Left forelimb (tissue), 1 donor: ENCODE measurements around the gene MAPKAP1.
"Not testable (repeated sequence)": the region's sequence is repeated elsewhere in the genome, so short reads cannot be mapped to it uniquely, and the experiment has no call there.

ENCODE experiments used
- DNase-seq: peaks from one replicate; pipeline ENCODE4 v3.0.0-alpha.2; 2018; ENCODE audit warnings: low spot score

Gene MAPKAP1

DNA sequence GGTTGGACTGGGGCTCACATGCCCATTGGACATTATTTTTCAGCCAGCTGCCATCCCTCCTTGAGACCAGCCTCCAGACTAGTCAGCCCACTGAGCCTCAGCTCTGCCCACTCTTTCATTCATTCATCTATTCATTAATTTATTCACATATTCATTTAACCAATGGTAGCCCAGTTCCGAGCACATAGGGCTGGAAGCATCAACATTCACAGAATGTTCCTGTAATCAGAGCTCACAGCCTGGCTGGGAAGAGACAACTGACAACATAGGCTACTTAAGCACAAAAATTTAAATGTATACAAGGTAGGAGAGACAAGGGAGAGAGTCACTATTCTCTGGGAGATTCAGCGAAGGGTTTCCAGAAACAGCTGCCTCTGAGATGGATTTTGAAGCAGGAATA lies 23.2 kb upstream of the MAPKAP1 start:
- DNase-seq: no peak

DNA sequence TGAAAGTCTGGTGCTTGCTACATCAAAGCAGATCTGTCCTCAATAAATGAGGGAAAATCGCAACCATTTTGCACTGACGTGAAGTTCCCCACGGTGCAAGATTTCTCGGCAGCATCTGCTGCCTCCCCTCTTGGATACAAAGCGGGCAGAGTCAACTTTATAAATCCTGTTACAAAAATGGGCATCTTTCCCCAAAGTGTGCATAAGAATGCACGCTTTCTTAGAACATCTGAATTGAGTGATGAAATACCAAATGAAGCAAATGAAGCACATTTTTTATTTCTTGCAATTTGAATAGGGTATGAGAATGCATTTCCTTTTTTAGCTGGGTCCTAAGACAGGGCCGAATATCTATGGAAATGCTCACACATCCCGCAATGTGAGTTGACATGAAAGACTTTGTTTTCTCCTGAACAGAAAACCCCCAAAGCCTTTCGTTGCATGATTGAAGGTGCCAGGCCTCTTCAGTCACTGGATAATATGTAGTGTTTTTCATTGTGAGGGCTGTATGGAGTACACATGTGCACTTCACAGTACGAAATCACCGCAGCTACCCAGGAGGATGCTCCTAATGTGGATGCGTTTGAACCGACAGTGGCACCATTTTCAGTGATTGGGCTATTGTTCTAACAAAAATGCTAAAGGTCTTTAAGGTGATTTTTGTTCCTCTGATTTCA lies 19.6 kb upstream of the MAPKAP1 start:
- no peak for DNase-seq

DNA sequence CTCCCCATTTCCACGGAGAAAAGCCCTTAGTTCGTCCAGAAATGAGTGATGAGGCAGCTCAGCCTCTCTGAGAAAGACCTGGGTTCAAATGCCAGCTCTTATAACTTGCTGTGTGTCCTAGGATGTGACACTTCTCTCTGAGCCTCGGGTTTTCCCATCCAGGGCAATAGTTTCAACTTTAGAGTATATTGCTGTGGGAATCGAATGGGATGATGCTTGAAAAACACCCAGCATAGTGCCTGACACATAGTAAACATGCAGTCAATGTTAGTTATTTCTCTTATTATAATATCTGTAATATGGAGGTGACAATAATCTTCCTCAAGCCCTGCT lies 430 bp upstream of the MAPKAP1 start:
- no peak for DNase-seq

DNA sequence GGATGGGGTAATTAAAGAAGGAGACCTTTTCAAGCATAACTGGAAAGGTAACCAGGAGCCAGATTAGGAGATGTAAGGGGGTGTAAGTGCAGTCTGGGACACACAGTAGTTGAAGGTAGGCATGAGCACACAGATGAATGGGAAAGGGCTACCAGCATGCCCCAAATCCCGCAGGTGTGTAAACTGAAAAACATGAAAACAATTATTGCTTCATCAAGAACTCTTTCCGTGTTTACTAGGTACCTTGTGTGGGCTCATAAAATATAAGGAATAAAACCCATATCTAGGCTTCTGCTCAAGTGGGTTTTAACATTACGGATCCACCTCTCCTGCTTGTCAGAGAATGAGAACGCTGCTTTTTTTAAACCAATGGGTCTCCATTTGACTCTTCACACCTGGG lies 1.1 kb downstream of the MAPKAP1 start:
- DNase-seq: no peak

DNA sequence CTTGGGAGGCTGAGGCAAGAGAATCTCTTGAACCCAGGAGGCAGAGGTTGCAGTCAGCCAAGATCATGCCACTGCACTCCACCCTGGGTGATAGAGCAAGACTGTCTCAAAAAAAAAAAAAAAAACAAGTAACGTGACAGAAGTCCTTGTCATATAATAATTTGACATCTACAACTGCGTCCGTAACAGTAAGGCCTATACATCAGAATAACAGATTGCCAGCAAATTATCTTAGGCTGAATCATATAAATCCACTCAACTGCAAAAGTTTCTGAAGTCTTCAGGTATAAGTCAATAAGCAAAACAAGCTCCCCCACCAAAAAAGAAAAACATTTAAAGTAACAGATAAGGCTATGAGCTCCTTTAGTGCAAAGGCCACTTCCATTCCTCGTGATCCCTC lies 3.3 kb downstream of the MAPKAP1 start:
- DNase-seq: no peak

DNA sequence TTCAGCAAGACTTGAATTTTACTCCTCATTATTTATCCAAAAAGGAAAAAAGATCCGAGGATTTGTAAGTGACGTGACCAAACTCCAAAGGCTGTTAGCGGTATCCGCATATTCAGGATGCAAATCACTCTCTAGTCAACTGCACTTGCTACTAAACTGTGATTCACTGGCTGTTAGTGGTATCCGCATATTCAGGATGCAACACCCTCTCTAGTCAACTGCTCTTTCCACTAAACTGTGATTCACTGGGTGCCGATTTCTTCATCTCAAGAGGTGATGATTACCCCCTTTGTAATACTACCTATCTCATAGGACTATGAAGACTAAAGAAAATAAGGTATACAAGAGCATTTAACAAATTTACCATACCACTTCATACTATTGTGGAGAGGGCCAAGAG lies 5.7 kb downstream of the MAPKAP1 start:
- DNase-seq: no peak

DNA sequence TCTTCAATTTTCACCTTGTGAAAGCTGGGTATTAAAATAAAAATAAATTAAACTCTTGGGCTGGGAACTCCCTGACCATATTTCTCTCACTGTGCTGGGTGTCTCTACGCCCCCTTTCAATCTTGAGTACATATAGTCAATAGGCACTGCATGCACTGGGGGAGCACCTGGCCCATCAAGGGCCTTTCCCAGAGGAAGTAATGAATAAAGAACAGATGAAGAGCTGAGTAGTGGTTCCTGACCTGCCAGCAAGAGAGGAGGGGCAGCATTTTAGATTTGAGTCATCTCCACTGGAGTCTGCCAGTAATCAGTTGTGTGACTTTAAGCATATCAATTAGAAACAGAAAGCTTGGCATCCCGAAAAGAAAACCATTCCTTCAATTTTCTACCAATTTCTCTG lies 6.2 kb downstream of the MAPKAP1 start:
- no peak for DNase-seq

DNA sequence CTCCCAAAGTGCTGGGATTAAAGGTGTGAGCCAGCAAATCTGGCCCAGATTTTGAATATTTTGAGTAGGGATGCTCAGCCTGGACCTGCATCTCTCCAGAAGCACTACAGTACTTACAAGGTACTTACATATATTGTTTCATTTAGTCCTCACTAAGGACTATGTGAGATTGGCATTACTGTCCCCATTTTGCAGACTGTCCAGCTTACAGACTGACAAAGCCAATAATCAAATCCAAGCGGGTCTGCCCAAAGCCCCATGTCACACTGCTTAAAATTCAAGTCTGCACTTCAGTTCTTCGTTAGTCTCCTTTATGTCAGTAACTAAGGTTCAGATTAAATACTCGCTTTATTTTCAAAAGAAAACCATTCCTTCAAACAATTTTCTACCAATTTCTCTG lies 7.1 kb downstream of the MAPKAP1 start:
- DNase-seq: no peak

DNA sequence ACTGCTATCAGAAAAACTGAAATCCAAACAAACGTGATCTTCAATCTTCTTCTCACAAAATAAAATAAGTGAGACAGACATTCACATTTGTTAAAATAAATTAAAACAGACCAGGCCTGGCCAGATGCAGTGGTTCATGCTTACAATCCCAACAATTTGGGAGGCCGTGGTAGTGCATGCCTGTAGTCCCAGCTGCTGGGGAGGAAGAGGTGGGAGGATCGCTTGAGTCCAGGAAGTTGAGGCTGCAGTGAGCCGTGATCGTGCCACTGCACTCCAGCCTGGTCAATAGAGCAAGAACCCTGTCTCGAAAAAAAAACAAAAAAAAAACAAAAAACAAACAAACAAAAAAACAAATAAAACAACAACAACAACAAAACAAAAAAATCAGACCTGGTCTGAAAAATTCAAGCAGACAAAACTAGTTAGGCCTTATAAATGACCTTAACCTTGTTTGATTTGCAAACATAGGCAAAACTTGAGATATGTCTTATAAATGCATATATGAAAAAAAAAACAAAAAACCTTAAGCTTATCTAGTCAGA lies 10.8 kb downstream of the MAPKAP1 start:
- no peak for DNase-seq

DNA sequence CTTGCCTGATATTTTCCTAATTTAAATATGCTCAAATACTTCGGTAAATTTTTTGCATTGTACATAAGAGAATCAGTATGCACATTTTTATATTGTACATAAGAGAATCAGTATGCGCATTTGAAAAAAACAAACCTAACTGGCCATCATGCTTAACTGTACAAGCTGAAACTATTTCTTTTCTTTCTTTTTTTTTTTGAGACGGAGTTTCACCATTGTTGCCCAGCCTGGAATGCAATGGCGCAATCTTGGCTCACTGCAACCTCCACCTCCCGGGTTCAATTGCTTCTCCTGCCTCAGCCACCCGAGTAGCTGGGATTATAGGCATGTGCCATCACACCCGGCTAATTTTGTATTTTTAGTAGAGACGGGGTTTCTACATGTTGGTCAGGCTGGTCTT lies 11.5 kb downstream of the MAPKAP1 start:
- not testable (repeated sequence) for DNase-seq

DNA sequence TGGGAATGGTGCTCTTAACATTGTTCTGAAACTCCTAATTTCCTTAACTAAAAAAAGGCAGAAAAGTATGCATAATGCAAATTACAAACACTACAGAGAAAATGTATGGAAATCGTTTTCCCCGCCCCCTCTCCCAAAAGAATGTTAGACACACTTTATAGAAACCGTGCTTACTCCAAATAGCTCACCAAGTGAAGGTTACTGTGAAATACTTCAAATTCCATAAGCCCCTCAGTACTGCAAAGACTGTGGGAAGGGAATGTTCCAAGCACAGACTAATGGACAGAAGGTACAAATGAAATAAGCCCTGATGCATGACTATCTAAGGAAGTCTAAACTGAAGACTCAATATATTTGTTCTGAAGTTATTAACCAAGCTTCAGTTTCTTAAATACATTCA lies 12.5 kb downstream of the MAPKAP1 start:
- no peak for DNase-seq

DNA sequence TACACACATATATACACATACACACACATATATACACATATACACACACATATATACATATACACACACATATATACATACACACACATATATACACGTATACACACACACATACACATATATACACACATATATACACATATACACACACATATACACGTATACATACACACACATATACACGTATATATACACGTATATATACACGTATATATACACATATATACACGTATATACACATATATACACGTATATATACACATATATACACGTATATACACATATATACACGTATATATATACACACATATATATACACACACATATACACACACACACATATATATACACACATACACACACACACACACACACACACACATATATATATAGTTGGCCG lies 13.5 kb downstream of the MAPKAP1 start:
- not testable (repeated sequence) for DNase-seq

DNA sequence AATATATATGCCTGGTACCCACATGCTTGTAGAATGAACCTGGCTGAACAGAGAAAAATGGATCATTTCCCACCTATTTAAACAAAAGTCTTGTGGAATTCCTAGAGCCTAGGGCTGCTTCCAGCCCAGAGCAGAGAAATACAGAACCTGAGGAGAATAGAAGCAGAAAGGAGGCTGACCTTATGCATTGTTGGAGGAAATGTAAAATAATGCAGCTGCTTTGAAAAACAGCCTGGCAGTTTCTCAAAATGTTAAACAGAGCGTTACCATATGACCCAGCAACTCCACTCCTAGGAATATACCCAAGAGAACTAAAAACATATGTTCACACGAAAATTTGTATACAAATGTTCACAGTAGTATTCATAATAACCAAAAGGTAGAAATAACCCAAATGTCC lies 15.1 kb downstream of the MAPKAP1 start:
- no peak for DNase-seq

DNA sequence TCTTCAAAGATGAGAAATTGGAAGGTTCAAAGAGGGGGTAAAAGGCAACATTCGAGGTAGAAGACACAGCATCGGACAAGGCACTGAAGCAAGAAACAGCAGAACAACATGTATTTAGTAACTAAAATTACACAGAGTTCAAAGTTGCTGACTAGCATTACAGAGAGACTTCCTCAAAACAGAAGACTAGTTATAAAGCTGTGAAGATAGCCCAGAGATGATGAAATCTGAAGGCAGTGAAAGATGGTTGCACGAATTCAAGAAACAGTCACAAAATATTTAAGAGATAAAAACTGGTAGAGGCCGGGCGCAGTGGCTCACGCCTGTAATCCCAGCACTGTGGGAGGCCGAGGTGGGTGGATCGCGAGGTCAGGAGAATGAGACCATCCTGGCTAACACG lies 16.3 kb downstream of the MAPKAP1 start:
- no peak for DNase-seq

DNA sequence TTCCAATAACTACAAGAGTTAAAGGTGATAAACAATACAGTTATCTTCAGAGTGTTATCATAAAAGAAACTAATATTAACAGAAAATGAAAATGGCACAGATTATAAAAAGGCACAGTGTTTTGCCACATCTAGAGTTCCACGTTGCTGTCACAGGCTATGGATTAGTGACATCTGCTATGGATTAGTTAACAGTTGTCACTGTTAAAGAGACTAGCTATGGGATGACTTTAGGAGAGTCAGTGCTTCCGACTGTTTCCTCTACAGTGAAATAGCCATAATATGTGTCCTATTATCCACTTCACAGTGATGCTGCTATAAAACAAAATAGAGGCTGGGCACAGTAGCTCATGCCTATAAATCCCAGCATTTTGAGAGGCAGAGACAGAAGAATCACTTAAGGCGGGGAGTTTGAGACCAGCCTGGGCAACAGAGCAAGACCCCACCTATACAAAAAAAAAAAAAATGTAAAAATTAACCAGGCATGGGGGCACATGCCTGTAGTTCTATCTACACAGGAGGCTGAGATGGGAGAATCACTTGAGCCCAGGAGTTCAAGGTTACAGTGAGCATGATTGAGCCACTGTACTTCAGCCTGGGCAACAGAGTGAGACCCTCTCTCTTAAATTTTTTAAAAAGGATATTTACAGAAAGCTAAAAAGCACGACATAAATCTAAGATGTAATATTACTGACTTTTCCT lies 19.7 kb downstream of the MAPKAP1 start:
- DNase-seq: no peak

DNA sequence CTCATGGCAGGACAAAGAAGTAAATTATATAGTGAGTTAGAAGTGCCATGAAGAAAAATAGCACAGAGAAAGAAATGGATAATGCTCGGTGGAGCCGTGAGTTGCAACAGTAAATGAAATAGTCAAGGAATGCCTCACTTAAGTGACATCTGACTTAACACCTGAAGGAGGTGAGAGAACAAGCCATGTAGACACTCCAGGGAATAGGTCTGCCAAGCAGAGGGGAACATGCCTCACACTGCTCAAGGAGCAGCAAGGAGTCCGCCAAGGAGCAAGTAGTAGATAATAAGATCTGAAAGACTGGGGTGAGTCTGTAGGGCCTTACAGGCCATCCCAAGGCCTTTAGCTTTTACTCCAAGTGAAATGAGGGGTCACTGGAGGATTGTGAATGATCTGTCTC lies 21.8 kb downstream of the MAPKAP1 start:
- no peak for DNase-seq

DNA sequence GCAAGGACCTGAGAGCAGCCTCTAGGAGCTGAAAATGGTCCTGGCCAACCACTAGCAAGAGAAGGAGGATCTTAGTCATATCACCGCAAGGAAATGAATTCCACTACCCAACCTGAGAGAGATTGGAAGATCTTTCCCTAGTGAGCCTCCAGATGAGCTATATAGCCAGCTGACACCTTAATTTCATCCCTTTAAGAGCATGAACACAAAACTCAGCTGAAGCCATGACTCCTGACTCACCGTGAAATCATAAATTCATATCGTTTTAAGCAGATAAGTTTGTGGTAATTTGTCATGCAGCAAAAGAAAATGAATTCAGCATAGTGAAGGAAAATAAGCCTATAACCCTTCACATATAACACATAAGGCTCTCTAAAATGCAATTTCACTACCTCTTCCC lies 23.5 kb downstream of the MAPKAP1 start:
- DNase-seq: no peak

DNA sequence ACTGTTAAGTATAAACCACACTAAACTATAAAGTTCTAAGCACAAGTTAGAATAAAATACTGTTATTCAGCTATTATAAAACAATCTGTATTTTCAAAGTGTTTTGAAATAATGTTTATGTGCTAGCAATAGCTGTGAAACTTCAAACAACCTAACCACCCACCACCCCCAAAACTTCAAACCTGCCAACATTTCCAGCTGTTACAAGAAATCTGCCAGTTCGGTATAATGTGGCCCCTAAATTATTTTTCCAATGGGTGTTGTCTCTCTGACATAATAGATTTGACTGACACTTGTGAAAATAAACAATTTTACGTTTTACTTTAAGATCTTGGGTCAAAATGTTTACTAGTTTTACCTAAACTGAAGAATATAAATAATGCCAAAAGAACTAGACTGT lies 24.7 kb downstream of the MAPKAP1 start:
- DNase-seq: no peak

DNA sequence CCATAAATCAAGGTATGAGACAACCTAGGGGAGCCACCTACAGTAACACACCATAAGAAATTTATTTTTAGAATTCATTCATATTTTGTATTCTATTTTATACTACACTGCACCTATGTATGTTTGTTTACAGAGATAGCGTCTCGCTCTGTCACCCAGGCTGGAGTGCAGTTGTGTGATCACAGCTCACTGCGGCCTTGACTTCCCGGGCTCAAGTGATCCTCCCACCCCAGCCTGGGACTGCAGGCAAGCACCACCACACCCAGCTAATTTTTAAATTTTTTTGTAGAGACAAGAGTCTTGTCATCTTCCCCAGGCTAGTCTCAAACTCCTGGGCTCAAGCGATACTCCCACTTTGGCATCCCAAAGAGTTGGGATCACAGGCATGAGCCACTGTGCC lies 25.4 kb downstream of the MAPKAP1 start:
- no peak for DNase-seq

DNA sequence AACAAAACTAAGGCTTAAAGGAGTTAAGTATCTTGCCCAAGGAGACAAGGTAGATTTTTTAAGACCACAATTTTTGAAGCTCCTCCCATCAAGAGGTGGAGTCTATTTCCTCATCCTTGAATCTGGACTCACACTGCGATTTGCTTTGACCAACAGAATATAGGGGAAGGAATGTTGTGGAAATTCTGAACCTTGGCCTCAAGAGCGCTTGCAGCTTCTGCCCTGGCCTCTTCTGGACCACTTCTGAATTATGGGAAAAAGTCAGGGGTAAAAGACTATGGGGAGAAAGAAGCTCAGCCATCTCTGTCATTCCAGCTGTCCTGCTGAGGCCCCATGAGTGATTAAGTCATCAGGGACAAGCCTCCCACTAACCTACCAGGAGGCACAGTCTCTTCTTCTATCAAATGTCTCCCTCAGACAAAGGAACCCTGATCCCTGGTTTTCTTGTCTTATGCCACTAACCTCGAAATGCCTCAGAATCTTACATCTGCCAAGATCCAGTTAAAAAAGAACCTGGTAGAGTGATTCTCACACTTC lies 25.9 kb downstream of the MAPKAP1 start:
- DNase-seq: no peak

DNA sequence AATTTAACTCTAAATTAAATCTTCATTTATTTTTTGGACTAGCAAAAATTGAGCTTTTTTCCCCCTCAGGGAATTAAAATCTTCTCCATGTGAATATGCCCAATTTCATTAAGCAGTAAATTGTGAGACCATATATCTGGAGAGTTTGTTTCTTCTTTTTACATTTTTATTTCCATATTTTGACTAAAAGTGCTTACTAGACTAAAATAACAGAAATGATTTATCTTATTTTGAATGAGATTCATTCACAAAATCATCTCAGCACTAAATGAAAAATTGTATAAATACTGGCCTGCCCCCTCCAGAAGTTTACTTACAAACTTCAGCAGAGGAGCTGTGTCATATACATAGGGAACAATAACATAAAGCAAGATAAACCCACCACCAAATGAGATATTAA lies 26.6 kb downstream of the MAPKAP1 start:
- no peak for DNase-seq

DNA sequence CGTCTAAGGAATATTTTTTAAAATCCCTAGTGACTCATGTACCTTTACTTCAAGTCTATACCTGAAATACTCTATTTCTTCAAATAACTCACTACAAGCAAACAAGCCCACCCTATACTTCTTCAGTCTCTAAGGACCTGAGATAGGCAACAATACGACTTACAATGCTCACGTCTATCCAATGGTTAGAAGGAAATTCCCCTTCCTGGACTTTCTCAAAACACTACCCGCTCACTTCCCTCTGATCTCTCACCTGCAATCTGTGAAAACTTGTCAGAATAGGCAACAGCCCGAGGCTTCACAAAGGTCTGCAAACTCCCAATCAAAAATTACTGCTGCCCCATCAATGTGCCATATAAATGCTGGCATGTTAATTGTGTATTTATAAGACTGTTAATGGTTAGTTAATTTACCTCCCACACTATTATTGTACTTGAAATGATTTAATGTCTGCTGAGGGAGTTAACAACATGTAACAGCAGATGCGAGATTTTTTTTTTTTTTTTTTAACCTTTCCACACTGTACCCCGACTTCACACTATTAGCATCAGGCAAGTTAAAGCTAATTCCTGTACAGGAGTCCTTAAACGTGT lies 27.3 kb downstream of the MAPKAP1 start:
- DNase-seq: no peak
